Nephron progenitor cell (in vitro differentiated cells): ENCODE results near the gene ADAT3.

Source experiments
- DNase-seq: peaks from one replicate; pipeline ENCODE4 v3.0.0; 2021
- H3K27ac Mint-ChIP-seq: 2 replicates; pipeline ENCODE4 v1.8.0; 2021; ENCODE audit warnings: mild to moderate bottlenecking, moderate library complexity, mixed read lengths
- H3K27me3 Mint-ChIP-seq: 2 replicates; pipeline ENCODE4 v1.8.0; 2021; ENCODE audit warnings: mild to moderate bottlenecking, low read depth, mixed read lengths; ENCODE audit not compliant: poor library complexity
- H3K36me3 Mint-ChIP-seq: 2 replicates; pipeline ENCODE4 v1.8.0; 2021; ENCODE audit warnings: low read depth, mixed read lengths
- H3K4me1 Mint-ChIP-seq: 2 replicates; pipeline ENCODE4 v1.8.0; 2021; ENCODE audit warnings: mixed read lengths
- H3K4me3 Mint-ChIP-seq: 2 replicates; pipeline ENCODE4 v1.8.0; 2021; ENCODE audit warnings: mild to moderate bottlenecking, moderate library complexity, mixed read lengths
- H3K9me3 Mint-ChIP-seq: 2 replicates; pipeline ENCODE4 v1.8.0; 2021; ENCODE audit warnings: mild to moderate bottlenecking, moderate library complexity, mixed read lengths
- TF ChIP-seq, protein P1 (sequence below): fragments of 200-600 bp; sonication (generic); IDR thresholded peaks from 2 replicates; pipeline ENCODE4 v1.5.0; 2021; ENCODE audit warnings: antibody characterized with exemption

The ADAT3 gene

DNA sequence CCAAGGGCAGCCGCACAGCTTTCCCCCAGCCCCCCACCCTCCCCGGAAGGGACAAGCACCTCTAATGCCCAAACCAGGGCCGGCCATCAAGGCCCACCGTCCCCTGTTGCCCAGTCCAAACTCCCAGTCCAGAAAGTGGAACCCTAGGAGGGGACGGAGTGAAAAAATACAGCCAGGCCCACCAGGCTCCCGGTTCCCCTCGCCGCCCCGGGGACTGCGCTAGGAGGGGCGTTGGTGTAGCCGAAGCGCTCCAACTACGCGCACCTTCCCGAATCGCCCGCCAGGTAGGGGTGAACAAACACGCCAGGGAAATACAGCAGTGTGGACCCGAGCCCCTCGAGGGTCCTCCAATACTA is 43.2 kb upstream of the ADAT3 start:
- TF ChIP-seq, protein P1, sequence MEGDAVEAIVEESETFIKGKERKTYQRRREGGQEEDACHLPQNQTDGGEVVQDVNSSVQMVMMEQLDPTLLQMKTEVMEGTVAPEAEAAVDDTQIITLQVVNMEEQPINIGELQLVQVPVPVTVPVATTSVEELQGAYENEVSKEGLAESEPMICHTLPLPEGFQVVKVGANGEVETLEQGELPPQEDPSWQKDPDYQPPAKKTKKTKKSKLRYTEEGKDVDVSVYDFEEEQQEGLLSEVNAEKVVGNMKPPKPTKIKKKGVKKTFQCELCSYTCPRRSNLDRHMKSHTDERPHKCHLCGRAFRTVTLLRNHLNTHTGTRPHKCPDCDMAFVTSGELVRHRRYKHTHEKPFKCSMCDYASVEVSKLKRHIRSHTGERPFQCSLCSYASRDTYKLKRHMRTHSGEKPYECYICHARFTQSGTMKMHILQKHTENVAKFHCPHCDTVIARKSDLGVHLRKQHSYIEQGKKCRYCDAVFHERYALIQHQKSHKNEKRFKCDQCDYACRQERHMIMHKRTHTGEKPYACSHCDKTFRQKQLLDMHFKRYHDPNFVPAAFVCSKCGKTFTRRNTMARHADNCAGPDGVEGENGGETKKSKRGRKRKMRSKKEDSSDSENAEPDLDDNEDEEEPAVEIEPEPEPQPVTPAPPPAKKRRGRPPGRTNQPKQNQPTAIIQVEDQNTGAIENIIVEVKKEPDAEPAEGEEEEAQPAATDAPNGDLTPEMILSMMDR: no peak
- peaks cover 20% of the 10 kb centered on the region for H3K4me1 Mint-ChIP-seq
- no peaks in the 10 kb centered on the region for H3K9me3 Mint-ChIP-seq
- no peaks in the 10 kb centered on the region for H3K36me3 Mint-ChIP-seq
- peak; percentile 43 for DNase-seq
- peaks cover 46% of the 10 kb centered on the region for H3K27me3 Mint-ChIP-seq
- H3K4me3 Mint-ChIP-seq: peak overlapping the region; percentile 85
- H3K27ac Mint-ChIP-seq: no peak overlapping the region

DNA sequence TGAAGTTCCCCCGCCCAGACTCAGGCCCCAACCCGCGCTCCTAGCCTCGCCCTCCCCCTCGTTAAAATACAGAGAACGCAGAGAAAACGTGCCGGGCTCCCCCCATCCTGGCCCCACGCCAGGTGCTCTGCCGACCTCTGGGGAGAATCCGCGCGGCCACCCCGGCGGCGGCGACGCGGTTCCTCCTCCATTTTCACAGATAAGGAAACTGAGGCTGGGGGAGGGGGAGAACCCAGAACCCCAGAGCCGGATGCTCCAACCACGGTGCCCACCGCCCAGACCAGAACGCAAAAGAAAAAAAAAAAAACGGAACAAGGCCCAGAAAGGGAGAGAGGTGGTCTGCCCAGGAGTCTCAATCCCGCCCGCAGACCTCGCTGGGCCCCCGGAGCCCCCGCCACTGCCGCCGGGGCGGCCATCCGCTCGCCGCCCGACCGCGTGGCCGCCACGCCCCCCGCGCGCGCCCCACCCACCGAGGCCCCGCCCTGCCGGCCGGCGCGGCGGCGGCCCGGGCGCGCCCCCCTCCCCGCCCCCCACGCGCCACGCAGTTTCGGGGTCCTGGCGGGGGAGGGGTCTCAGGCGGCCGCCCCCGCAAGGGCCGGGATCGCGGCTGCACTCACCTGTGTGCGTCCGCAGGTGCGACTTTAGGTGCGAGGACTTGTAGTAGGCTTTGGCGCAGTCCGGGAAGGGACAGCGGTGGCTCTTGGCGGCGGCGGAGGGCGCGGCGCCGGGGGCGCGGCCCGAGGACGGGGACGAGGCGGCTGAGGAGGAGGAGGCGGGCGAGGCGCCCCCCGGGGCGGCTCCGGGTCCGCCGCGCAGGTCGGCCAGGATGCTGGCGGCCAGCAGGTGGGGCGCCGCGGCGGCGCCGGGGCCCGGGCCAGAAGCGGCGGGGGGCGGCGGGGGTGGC is 42.5 kb upstream of the ADAT3 start:
- Mint-ChIP-seq H3K36me3 (no peaks in the 10 kb centered on the region), H3K4me3 (peak overlapping the region; percentile 85), H3K9me3 (no peaks in the 10 kb centered on the region), H3K27me3 (peaks cover 46% of the 10 kb centered on the region), H3K4me1 (peaks cover 20% of the 10 kb centered on the region), H3K27ac (no peak overlapping the region)
- DNase-seq: peak; percentile 64
- TF ChIP-seq, protein P1: no peak

DNA sequence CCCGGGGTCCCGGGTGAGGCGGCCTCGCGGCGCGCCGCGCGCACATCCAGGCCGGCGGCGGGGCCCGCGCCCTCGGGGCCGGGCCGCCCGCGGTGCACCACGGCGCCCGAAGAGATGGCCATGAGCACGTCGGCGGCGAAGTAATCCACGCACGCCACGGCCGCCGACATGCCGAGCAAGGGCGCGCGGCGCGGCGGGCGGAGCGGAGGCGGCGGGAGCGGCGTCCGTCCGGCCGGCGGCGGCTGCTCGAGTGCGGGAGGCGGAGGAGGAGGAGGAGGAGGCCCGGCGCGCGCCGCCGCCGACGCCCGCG is 41.9 kb upstream of the ADAT3 start, which contains the start of gene KLF16:
Gene KLF16 (minus strand): TSS at position 252 of the 310 bp plus-strand sequence. CDS start 82 bp downstream, at position 170.
- H3K4me3 Mint-ChIP-seq: peak within 1 kb of the TSS; percentile 85
- no peak within 1 kb of the TSS for H3K27ac Mint-ChIP-seq

DNA sequence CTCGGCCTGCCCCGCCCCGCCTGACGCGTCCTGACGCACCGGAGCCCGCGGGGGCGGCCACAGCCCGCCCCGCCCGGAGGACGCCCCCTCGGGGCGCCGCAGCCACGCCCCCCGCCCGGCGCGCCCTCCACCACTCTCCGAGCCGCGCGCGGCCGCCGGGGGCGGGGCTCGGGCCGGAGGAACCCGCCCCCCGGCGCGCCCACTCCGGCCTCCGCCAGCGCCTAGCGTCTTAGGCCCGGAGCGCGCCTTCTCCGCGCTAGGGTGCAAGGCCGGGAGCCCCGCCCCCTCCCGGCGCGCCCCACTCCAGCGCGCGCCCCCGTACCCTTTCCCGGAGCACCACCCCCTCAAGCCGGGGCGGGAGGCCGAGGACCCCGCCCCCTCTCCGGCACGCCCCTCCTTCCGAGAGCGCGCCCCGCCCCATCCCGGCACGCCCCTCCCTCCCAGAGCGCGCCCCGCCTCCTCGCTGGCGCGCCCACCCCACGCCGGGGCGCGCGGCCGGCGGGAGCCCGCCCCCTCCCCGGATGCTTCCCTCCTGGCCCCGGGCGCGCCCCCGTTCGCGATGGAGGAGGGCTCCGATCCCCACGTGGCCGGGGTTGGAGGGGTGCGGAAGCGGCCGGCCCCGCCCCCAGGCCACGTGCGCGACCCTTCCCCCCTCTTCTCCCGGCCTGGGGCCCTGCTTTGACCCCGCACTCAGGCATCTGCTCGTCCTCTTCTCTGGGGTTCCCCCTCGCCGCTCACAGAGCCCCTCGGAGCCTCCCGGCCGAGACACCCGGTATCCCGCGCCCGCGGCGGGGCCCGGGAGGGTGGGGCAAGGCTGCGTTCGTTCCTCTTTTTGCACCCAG is 41.3 kb upstream of the ADAT3 start:
- Mint-ChIP-seq H3K27ac (no peak overlapping the region), H3K4me1 (peaks cover 20% of the 10 kb centered on the region), H3K27me3 (peaks cover 41% of the 10 kb centered on the region), H3K4me3 (peak overlapping the region; percentile 76), H3K36me3 (no peaks in the 10 kb centered on the region), H3K9me3 (no peaks in the 10 kb centered on the region)
- TF ChIP-seq, protein P1: no peak
- DNase-seq: peak; percentile 94

More for the DNA sequence above, 41.9 kb upstream of the ADAT3 start, which contains the start of gene KLF16:
- TF ChIP-seq, protein P1: no peak
- Mint-ChIP-seq H3K36me3 (no peaks in the 10 kb centered on the region), H3K27me3 (peaks cover 46% of the 10 kb centered on the region), H3K4me1 (peaks cover 20% of the 10 kb centered on the region), H3K9me3 (no peaks in the 10 kb centered on the region)
- no peak for DNase-seq

DNA sequence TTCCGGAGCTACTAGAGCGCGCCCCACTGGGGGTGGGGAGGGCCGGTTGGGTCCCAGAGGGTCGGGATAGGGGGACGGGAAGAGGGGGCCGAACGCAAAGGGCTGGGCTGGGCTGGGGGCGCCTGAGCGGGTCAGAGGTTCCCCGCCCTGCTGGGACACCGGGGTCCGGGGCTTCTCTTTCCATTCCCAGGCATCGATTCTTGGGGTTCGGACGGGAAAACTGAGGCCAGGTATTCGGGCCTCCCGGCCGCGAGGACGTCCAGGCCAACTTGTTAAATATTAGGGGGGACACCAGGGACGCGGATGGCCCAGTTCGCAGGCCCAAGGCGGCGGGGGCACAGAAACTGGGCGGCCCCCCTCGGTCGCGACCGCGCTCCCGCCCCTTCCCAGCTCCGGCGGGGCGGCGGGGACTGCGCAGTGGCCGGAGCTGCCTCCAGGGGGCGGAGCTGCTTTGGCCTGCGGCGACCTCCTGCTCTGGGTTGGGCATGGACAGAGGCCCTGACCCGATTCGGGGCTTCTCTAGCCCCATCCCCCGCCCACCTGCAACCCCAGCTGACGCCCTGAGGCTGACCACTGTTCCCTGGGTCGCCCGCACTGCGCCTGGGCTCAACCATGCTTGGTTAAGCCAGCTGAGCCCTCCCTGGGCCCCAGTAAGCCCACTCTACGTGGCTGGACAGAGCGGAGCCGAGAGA is 40.6 kb upstream of the ADAT3 start:
- Mint-ChIP-seq H3K4me3 (peak overlapping the region; percentile 76), H3K27ac (no peak overlapping the region), H3K9me3 (no peaks in the 10 kb centered on the region), H3K36me3 (no peaks in the 10 kb centered on the region), H3K27me3 (peaks cover 33% of the 10 kb centered on the region), H3K4me1 (peaks cover 13% of the 10 kb centered on the region)
- peak; percentile 88 for DNase-seq
- TF ChIP-seq, protein P1: peak; percentile 79
